ENCODE data around the gene KIF11.

KIF11 gene

DNA sequence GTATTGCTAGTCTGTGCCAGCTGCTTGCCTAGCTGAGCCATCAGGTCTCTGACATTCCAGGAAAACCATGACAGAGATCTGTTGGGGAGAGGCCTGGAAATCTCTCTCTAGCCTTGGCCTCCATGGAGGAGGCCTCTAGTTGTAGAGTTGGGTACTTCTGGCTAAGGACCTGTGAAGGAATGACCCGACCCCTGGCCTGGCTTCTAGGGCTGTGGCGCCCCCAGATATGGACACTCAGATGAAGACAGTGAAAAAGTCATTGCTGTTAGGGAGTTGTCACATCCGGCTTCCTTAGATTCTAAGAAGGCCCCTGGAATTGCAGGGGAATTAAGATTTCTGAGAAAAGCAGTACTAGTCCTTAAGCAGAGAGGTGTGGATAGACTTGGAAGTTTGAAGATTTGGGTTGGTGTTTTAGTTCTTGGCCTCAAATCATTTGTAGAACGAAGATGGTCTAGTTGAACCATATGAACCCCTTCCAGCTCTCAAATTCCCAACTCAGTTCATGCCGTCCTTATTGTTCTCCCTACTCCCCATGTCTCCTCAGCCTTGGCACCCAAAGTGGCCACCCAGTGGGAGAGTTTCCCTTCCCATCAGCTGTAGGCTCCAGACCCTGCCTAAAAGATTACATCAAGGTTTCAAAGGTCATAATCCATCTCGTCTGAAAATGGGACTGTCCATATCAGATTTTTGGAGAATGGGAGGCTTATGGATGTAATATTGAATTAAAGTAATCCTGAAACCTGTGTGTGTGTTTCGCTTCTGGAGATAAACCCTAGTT, 103.9 kb downstream of the KIF11 start:
- H3K4me2 ChIP-seq (ENCODE audit: low read length), result no peak overlapping the region

DNA sequence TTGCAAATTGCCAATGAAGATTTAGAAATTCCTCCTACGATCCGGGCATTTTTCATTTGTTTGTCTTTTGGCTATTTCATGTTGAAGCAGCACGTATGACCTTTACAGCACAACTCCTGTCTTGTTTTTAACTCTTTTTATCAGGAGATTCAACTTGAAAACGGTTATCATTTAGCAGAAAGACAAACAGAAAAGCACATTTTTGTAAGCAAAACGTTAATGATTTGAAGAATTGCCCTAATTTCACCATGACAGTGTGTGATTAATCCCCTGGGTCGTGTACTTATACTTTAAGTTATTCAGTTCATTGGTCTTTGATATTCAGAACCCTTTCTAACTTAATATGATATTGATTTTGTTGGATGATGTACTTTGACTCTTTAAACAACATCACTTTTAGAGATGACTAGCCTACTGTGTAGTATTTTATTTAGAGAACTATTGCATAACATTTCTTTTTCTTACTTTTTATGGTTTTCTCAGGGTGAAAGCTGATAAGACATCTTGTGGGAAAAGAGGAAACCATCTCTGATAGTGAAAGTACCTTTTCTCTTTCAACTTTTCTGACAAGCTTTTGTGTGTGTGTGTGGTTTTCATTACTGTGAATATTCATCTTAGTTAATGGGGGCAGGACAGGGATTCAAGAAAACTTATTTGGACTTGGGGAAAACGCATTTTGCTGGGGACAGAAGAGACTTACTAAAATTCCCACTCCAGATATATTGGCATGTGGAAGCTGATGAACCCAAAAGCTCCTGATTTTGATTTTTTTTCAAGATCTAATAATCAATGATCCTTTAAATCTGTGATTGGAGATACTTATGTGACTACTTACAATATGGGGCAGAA, 105.0 kb downstream of the KIF11 start:
- no peaks in the 10 kb centered on the region for H3K9me2 ChIP-seq (replicated peaks; ENCODE audit: control insufficient read depth, low read length)
- H3K9me3 ChIP-seq (ENCODE audit: control insufficient read depth, insufficient read depth, low read length), result no peaks in the 10 kb centered on the region
- no peak for TF ChIP-seq EZH2phosphoT487 (IDR thresholded peaks at IDR 0.05; ENCODE audit: borderline replicate concordance, low read length)
- TF ChIP-seq, protein P1, sequence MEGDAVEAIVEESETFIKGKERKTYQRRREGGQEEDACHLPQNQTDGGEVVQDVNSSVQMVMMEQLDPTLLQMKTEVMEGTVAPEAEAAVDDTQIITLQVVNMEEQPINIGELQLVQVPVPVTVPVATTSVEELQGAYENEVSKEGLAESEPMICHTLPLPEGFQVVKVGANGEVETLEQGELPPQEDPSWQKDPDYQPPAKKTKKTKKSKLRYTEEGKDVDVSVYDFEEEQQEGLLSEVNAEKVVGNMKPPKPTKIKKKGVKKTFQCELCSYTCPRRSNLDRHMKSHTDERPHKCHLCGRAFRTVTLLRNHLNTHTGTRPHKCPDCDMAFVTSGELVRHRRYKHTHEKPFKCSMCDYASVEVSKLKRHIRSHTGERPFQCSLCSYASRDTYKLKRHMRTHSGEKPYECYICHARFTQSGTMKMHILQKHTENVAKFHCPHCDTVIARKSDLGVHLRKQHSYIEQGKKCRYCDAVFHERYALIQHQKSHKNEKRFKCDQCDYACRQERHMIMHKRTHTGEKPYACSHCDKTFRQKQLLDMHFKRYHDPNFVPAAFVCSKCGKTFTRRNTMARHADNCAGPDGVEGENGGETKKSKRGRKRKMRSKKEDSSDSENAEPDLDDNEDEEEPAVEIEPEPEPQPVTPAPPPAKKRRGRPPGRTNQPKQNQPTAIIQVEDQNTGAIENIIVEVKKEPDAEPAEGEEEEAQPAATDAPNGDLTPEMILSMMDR (IDR thresholded peaks at IDR 0.05; ENCODE audit: low read depth, low read length, poor library complexity, severe bottlenecking), result no peak
- H3K4me1 ChIP-seq (ENCODE audit: control insufficient read depth, low read length), result peaks cover 29% of the 10 kb centered on the region
- peaks cover 35% of the 10 kb centered on the region for H3K27me3 ChIP-seq (ENCODE audit: control insufficient read depth, low read length)
- H3K36me3 ChIP-seq (ENCODE audit: control insufficient read depth, low read length), result peaks cover 4% of the 10 kb centered on the region
- peaks cover 27% of the 10 kb centered on the region for H3F3A ChIP-seq (ENCODE audit: control insufficient read depth, insufficient read depth)
- H3K4me3 ChIP-seq (ENCODE audit: low read length), result no peak overlapping the region
- H3K27ac ChIP-seq (ENCODE audit: low read depth, low read length), result no peak overlapping the region
- H4K20me1 ChIP-seq (ENCODE audit: control insufficient read depth, insufficient read depth, low read depth, low read length), result no peaks in the 10 kb centered on the region
- no peak overlapping the region for H3K4me2 ChIP-seq (ENCODE audit: low read length)
- H3K79me2 ChIP-seq (ENCODE audit: control insufficient read depth, low read length), result no peaks in the 10 kb centered on the region

More for the DNA sequence above, 103.9 kb downstream of the KIF11 start:
- Histone ChIP-seq H3K4me3 (ENCODE audit: low read length) (no peak overlapping the region), H4K20me1 (ENCODE audit: control insufficient read depth, insufficient read depth, low read depth, low read length) (no peaks in the 10 kb centered on the region), H3K9me3 (ENCODE audit: control insufficient read depth, insufficient read depth, low read length) (no peaks in the 10 kb centered on the region), H3K27ac (ENCODE audit: low read depth, low read length) (no peak overlapping the region), H3K36me3 (ENCODE audit: control insufficient read depth, low read length) (peaks cover 8% of the 10 kb centered on the region), H3K4me1 (ENCODE audit: control insufficient read depth, low read length) (peaks cover 32% of the 10 kb centered on the region), H3F3A (ENCODE audit: control insufficient read depth, insufficient read depth) (peaks cover 29% of the 10 kb centered on the region), H3K9me2 (replicated peaks; ENCODE audit: control insufficient read depth, low read length) (no peaks in the 10 kb centered on the region), H3K79me2 (ENCODE audit: control insufficient read depth, low read length) (no peaks in the 10 kb centered on the region), H3K27me3 (ENCODE audit: control insufficient read depth, low read length) (peaks cover 46% of the 10 kb centered on the region)
- TF ChIP-seq EZH2phosphoT487 (IDR thresholded peaks at IDR 0.05; ENCODE audit: borderline replicate concordance, low read length), result no peak
- TF ChIP-seq, protein P1 (IDR thresholded peaks at IDR 0.05; ENCODE audit: low read depth, low read length, poor library complexity, severe bottlenecking), result no peak

DNA sequence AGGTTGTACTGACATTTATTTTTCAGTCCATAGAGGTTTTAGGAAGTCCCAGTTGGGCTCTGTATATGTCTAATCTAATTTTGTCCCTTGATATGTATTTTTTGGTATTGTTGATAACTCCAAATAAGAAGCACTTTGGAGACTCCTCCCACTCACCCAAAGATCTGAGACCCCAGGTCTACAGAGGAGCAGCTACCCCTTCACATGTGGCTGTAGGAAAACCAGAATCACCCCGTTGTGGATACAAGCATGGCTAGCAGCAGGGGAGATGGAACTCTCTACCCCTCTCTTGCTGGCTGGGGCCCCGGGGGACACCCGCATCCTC, 106.2 kb downstream of the KIF11 start:
- TF ChIP-seq, protein P1 (IDR thresholded peaks at IDR 0.05; ENCODE audit: low read depth, low read length, poor library complexity, severe bottlenecking), result no peak
- TF ChIP-seq EZH2phosphoT487 (IDR thresholded peaks at IDR 0.05; ENCODE audit: borderline replicate concordance, low read length), result no peak
- Histone ChIP-seq H3K79me2 (ENCODE audit: control insufficient read depth, low read length) (no peaks in the 10 kb centered on the region), H3K36me3 (ENCODE audit: control insufficient read depth, low read length) (no peaks in the 10 kb centered on the region; the same call in 1 of the 2 replicates), H3K4me1 (ENCODE audit: control insufficient read depth, low read length) (peaks cover 32% of the 10 kb centered on the region), H3K4me3 (ENCODE audit: low read length) (peak overlapping the region; percentile 70), H3K9me2 (replicated peaks; ENCODE audit: control insufficient read depth, low read length) (no peaks in the 10 kb centered on the region), H3K9me3 (ENCODE audit: control insufficient read depth, insufficient read depth, low read length) (no peaks in the 10 kb centered on the region), H4K20me1 (ENCODE audit: control insufficient read depth, insufficient read depth, low read depth, low read length) (no peaks in the 10 kb centered on the region), H3K27ac (ENCODE audit: low read depth, low read length) (no peak overlapping the region), H3K4me2 (ENCODE audit: low read length) (peak overlapping the region; percentile 86), H3K27me3 (ENCODE audit: control insufficient read depth, low read length) (peaks cover 28% of the 10 kb centered on the region), H3F3A (ENCODE audit: control insufficient read depth, insufficient read depth) (peaks cover 21% of the 10 kb centered on the region)

Measured in DOHH2 (cell line).